ENCODE results near the gene CYB561D2.

Gene CYB561D2

DNA sequence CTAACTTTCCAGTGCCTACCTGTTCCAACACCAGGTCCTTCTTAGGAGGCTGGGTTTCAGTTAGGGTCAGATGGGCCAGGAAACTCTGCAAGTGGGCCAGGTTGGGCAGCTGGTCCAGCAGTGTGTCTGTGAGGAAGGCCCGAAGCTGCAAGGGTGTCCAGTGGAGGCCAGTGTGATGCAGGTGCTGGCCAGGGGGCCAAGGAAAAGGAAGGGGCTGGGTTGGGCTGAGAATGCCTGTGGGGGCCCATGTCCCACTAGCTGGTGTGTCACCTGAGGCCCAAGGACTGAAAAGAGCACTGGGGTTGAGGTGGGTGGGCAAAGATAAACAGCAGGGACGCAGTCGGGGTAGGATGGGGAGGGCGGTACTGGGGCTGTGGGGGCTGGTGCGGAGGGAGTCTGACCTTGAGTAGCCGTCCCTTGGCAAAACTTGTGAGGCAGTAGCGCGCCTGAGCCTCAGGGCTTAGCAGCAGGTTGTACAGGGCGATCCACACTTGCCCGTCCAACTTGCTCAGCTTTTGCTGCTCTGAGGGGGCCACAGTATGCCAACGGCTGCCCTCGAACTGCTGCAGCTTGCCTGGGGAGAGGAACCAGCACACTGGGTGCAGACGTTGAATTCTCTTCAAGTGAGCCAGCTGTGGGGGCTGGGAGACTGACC lies 8.5 kb upstream of the CYB561D2 start:
- DNase-seq (ENCODE audit: low read depth) = no peak

DNA sequence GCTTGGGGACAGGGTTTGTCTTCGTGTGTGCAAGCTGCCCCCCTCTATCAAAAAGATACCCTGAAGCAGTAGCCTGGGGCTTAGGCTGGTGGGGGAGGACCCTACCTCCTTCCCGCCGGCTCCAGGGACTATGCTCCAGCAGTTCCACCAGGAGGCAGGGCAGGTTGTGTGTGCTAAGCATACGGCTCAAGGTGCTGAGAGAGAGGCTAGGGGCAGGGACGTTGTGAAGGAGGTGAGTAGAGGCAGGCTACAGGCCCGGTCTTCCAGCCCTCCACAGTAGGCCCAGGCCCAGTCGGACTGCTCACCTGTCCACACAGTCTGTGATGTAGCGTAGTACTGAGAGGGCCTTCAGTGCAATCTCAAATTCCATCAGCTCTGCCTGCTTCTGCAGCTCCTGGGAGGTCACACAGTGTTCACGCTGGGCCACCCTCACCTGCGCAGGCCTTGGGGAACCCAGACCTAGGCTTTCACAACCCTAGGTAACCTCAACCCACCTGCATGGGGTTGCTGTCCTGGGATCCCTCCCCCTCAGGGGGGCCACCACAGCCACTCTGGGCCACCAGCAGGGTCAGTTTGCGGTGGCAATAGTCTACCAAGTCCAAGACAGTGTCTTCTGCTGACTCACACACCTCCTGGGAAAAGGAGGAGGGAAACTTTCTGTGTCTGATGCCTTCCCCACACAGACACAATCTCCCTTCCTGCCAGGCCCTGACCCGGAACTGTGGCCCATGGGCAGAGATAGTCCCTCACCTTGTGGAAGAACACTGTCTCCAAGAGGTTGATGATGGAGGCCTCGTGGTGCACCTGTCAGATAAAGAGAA lies 7.6 kb upstream of the CYB561D2 start:
- DNase-seq (ENCODE audit: low read depth) = no peak

DNA sequence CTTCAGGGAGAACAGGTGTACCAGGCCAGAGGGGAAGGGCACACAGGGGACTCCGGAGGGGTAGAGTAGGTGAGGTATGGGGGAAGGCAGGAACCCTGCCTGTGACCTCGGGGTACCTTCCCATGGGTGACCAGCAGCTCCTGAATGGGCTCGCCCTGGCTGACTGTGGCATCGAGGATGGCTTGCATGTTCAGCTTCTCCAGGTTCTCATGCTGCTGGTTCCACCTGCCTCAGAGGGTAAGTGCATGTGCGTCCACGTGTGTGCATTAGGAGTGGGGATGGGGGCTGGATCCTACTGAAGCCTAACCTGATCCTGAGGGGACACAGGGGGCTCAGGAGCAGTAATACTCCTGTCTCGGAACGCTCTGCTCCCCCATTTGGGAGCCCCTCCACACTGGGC lies 5.7 kb upstream of the CYB561D2 start:
- no peak for DNase-seq (ENCODE audit: low read depth)

DNA sequence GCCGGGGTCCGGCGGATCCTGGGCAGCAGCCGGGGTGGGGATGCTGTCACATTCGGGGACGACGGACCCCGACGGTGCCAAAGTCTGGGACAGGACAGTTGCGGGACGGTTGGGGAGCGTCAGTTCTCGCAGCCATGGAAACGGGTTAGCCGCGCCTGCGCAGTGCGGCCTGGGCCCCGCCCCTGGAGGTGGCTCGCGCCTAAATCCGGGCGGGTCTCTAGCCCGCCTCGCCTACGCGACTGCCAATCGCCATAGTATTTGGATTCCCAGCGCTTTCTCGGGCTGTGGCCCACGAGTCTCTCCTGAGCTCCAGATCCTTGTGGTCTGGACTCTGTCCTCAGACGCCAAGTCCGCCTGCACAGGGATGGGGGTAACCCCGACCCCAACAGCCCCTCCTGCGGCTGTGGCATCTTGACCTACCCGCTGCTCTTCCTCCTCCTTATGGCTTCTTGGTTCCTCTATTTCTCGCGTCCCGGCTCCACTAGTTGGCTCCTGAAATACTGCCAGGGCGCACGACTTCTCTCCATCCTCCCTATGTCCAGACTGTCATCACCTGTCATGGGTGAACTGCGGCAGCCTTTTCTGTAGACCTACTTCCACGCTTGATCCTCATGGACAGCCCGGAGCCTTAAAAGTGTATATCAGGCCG lies 5.0 kb upstream of the CYB561D2 start, which contains the start of gene ZMYND10:
Gene ZMYND10, minus strand, starts transcription at position 147 of the 649 bp plus-strand sequence. CDS start 153 bp downstream, outside the sequence.
- DNase-seq (ENCODE audit: low read depth) = no peak

DNA sequence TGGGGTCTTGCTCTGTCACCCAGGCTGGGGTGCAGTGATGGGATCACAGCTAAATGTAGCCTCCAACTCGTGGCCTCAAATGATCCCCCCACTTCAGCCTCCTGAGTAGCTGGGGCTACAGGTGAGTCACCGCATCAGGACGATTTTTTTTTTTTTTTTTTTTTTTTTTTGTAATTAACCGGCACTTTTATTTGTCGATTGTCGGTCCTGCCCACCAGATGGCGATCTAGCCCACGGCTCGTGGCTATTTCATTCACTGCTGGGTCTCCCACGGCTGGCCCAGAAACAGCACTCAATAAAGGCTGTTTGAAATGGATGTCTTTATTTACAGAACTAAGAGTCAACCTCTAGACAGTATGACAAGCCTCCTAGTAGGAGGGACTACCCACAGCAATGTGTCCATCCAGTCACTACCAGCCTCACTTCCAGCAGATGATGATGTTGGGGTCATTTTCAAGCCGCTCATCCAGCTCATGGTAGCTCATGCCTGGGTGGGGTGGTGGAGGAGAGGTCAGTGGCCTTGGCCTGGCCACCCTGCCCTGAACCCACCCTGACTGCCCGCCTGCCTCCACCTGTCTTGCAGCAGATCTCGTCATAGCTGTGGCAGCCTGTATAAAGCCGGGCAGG lies 3.4 kb upstream of the CYB561D2 start:
- DNase-seq (ENCODE audit: low read depth) = peak; percentile 62

DNA sequence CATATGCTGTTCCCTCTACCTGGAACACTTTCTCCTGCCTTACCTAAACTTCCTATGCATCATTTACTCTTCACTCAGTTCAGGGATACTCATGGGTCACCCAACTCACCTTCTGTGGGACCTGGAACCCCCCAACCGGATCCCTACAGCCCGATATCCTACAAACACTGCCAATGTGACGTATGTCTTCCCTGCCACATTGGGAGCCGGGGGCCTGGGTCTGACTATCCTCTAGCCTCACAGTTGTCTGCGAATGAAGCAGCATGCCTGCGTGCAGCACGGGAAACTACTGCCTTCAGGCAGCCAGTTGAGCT lies 492 bp upstream of the CYB561D2 start:
- DNase-seq (ENCODE audit: low read depth) = no peak

DNA sequence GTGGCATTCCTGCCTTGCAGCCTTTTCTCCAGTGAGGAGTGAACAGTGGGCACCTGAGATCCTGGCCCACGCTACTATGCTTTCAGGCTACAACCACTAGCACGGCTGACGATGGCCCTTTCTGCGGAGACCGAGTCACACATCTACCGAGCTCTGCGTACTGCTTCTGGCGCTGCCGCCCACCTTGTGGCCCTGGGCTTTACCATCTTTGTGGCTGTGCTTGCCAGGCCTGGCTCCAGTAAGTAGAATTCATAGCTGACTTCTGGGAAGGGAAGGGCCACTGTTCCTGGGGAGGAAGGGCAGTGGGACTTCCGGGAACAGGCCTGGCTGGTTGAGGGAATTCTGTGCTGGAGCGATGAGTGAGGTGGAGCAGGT lies 648 bp downstream of the CYB561D2 start:
- DNase-seq (ENCODE audit: low read depth) = no peak

DNA sequence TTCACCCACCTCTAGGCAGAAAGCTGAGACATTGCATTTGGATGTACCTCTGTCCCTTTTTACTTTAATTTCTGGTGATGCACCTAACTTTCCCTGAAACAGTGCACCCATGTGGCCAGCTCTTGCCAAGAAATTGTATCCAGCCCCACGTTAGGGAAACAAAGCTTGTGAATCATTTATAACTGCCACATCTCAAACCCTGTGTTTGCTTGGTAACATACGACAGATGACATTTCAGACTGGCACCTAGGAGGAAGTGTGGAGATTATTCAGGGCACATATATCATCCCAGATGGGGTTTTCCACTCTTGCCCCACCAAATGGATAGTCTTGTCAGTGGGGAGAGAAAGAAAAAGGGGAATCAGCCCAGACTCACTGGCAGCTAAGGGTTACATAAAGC lies 2.1 kb downstream of the CYB561D2 start:
- DNase-seq (ENCODE audit: low read depth) = peak; percentile 44

DNA sequence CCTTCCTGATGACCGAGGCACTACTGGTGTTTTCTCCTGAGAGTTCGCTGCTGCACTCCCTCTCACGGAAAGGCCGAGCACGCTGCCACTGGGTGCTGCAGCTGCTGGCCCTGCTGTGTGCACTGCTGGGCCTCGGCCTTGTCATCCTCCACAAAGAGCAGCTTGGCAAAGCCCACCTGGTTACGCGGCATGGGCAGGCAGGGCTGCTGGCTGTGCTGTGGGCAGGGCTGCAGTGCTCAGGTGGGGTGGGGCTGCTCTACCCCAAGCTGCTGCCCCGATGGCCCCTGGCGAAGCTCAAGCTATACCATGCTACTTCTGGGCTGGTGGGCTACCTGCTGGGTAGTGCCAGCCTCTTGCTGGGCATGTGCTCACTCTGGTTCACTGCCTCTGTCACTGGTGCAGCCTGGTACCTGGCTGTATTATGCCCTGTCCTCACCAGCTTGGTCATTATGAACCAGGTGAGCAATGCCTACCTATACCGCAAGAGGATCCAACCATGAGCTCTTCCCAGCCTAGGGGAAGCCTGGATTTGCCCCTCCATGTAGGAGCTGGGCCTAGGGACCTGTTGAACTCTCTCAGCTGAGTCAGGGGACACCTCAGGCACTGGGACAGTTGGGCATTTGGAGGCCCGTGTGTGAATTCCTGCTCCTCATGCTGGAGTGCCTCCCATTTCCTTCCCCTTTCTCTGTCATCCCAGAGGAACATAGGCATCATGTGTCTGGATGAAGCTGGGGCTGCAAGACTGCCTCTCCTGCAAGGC lies 2.8 kb downstream of the CYB561D2 start:
- DNase-seq (ENCODE audit: low read depth) = no peak

DNA sequence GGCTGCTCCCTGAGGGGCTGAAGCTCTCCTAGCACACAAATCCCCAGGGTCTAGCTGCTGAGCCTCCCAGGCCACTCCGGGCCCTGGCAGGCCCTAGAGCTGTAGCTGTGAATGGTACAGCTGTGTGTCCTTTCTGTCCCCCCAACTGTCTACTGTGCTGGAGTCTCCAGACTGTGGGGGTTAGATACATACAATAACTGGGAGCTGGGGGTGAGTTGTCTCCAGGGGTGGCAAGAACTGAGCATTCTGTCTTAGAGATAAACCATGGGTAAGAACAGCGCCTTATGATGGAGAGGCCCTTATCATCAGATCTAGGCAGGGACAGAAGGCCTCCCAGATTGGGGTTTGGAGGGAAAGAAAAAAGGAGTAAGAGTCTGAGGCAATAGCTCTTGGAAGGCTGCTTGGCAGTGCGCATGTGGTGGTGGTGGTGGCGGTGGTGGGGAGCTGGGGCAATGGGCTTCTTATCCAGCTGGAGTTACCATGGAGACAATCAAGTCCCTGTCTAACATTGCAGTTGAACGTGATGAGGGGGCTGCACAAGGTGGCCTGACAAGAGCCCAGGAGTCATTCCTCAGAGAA lies 3.6 kb downstream of the CYB561D2 start:
- no peak for DNase-seq (ENCODE audit: low read depth)

DNA sequence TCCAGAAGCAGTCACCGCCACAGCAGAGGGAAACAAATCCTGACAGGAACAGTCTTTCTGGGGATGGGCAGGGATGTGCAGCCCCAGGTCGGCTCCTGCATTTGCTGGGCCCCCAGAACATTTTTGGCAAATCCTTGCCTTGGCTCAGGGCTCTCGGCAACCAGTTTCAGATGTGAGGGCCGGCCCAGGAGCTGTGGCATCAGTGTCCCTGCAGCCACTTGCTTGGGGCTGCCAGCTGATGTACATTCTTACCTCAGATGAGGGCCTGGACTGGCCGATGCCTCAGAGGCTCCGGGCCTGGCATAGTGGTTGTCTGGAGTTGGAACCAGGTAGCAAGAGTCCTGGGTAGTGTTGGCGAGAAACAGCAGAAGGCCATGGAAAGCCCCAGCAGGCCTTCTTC lies 4.2 kb downstream of the CYB561D2 start:
- DNase-seq (ENCODE audit: low read depth) = no peak

DNA sequence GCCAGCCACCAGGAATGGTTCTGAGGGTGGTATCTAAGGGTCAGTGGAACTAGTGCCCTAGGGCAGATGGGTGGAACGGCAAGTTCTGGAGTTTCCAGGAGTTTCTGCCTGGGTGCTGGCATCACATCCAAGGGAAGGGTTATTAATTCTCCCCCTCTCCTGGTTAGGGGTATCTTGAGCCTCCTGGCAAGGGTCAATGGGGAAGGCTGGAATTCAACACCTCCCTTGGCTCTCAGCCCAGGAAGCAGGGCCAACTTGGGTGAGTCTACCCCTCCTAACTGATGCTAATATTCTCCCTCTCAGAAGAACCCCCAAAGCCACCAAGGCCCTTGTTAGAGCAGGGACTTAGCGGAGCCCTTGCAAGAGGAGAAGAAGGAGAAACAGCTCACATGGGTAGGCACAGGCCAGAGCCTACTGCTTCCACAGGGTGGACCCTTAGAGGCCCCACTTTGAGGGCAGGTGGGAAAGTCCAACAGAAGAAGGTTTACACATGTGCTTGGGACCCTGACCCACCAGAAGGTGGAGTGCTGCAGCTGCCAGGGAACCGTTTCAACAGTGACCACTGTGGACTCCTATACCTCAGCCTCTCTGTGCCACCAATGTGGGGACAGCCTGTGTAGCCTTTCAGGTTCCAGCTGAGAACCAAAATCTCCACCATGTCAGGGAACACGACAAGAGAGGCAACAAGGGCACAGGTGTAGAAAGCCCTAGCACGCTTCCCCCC lies 5.3 kb downstream of the CYB561D2 start:
- DNase-seq (ENCODE audit: low read depth) = no peak

DNA sequence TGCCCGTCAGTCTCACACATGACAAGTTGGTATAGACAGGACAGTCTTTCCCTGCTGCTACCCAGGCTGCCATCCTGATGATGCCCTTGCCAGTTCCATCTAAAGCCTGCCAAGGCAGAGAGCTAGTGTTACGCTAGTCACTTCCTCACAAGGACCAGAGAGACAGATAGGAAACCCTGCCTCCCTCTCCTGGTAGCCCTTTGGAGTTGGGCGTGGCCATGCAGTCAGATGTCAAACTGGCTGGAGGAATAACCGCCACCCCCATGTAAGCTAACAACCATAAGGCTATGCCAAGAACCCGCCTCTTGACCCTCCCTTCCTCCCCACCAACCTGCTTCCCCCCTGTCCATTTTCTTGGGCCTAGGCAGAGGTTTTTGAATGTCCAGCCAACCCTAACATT lies 5.9 kb downstream of the CYB561D2 start:
- DNase-seq (ENCODE audit: low read depth) = peak; percentile 38

DNA sequence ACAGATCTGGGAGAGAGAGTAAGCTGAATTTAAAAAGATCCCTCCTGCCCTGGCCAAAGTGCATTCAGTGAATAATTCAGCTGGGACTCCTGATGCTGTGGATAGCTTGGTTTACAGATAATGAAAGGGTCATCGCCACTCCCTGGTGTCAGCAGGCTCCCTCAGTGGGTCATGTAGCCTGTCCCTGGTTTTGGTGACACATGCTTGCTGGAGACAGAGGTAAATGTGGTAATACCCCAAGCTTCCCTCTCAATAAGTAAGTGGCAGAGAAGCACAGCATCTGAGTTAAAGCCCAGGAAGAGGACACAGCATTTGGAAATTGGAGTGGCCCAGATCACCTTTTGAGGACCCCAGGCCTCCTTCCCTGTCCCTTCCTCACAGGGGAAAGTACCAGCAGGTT lies 6.8 kb downstream of the CYB561D2 start:
- no peak for DNase-seq (ENCODE audit: low read depth)

DNA sequence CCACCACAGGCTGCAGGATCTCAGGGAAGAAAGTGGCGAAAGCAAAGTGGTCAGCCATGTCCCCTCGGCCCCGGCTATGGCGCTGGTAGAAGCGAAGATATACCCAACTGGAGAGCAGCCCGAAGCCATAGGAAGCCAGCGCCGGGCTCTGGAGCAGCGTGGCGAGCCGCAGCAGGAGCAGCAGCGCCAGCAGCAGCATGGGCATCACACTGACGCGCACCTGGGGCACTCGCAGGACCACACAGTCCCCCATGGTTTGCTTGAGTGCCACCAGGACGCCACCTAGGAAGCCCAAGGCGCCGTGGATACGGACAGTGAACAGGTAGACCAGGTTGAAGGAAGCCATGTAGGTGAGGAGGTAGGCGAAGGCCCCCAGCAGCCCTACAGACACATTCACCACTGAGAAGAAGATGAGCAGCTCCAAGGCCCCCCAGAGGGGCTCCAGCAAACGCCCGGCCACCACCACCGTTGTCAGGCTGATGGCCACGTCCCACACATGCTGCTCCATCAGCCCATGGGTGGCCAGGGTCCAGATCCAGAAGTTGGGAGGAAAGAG lies 7.8 kb downstream of the CYB561D2 start:
- no peak for DNase-seq (ENCODE audit: low read depth)

DNA sequence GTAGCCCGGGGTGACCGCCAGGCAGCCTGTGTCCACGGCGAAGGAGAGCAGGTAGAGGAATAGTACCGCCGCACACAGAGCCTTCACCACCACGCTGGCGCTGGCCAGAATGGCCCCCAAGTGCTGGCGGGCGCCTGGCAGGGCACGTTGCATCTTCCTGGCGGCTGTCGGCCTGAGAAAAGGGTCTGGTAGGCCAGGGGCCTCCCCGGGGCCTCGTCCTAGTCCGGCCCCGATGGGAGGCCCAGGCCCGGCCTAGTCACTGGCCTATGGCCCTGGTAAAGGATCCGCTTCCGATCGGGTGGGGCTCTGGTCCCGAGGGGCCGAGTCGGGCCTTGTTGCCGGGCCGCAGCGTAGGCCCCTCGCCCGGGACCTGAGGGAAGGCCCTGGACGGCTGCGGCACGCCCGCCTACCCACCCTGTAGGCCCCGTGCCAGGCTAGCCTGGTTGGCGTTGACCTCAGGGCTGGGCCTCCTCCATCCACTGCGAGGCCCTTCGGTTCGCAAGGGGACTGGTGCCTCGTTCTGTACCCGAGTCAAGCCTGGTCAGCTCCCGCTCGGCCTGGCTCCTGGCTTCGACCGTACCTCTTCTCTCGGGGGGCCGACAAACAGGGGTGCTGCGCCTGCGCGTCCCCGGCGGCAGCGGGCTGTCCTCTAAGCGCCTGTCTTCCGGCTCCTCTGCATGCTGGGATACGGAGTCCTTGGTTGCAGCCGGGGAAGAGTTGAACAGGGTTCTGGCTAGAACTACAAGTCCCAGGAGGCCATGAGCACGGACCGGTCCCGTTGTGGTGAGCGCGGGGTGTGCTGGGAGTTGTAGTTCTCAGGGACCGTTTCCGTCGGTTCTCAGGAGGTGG lies 8.5 kb downstream of the CYB561D2 start, which contains the start of gene TMEM115:
Gene TMEM115, minus strand, starts transcription at position 611 of the 849 bp plus-strand sequence. Its CDS starts 458 bp downstream, at position 153.
- peak; percentile 99 for DNase-seq (ENCODE audit: low read depth)

DNA sequence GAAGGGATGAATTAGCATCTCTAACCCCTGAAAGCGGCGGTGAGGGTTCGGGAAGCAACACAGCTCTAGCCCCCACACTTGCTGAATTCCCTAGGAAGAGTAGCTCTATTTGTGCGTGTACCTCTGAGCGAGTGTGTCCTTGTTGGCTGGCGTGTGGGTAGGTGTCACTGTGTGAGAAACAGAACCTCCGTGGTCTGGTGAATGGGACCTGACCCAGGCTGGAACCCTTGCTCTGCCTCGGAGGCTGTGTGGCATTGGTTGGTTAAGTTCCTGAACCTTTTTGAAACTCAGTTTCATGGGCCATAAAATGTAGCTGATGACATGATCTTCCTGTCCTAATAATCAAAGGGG lies 9.1 kb downstream of the CYB561D2 start:
- no peak for DNase-seq (ENCODE audit: low read depth)

DNA sequence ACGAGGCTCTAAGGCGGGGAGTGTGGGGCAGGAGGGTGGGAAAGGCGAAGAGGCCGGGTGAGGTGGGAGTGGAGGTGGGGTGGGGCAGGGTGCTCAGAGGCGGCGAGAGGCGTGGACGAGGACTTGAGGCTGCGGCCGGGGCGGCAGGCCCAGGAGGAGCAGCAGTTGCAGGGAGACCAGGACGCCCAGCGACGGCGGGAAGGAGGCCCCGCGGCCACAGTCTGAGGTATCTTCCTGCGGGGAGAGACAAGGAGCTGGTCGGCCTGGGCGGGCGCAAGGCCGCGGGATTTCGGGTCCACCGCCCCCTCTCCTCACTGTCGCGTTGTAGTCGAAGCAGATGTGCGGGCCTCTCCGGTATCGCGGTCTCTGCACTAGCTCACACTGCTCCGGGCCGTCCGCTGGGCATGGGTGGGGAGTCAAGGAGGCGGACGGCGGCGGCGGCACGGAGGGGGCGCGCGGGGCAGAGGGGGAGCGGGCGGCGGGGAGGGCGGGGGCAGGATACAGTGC lies 14.0 kb downstream of the CYB561D2 start:
- peak; percentile 39 for DNase-seq (ENCODE audit: low read depth)

DNA sequence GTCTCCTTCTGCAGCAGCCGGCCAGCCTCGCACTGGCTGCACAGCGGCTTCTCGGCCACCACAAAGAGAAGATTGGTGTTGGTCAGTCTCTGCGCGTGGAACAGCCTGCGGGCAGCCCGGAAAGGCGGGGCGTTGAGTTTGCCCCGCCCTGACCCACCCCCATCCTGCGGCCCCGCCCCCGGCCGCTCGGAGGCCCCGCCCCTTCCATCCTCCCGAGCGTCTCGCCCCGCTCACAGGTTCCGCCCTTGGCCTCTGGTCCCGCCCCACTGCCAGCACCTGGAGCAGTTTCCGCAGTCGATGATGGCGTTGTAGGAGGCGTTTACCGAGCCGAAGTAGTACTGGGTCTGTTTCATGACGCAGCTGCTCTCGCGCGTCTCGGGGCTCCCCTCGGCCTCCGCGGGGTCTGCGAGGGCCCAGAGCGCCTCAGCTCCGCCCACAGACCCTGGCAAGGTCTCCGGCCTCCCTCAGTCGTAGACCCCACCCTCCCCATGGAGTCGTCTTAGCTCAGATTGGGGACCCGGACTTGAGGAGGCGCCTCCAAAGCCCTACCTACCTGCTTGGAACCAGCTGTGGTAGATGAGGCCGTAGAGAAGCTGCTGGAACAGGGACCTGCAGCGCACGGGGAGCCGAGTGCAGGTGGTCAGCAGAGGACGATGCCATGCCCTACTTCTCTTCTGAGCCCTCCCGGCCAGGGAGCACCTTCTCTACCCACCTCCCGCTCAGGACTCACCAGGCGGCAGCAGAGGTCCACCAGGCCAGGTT lies 14.6 kb downstream of the CYB561D2 start:
- peak; percentile 64 for DNase-seq (ENCODE audit: low read depth)
